Fibroblast of pulmonary artery (primary cell): Measurements from ENCODE around the gene CYSTM1.

Experiments used
- DNase-seq: peaks from one replicate; pipeline ENCODE4 v3.0.0-alpha.2; 2010; ENCODE audit warnings: low read depth
- H3K4me3 ChIP-seq: replicated peaks from 2 replicates; pipeline ENCODE4 v1.5.1; 2011; ENCODE audit warnings: low read depth, mild to moderate bottlenecking, control low read depth, low read length, moderate library complexity
- TF ChIP-seq, protein P1 (sequence below): IDR thresholded peaks from 2 replicates; pipeline ENCODE4 v1.5.1; 2011; ENCODE audit warnings: mild to moderate bottlenecking, control low read depth, low read length, inconsistent platforms; ENCODE audit errors: missing control alignments

The CYSTM1 gene

GRCh38 chr5:140245926-140246325 lies 70.9 kb downstream of the CYSTM1 start:
- DNase-seq: no peak
- TF ChIP-seq, protein P1, sequence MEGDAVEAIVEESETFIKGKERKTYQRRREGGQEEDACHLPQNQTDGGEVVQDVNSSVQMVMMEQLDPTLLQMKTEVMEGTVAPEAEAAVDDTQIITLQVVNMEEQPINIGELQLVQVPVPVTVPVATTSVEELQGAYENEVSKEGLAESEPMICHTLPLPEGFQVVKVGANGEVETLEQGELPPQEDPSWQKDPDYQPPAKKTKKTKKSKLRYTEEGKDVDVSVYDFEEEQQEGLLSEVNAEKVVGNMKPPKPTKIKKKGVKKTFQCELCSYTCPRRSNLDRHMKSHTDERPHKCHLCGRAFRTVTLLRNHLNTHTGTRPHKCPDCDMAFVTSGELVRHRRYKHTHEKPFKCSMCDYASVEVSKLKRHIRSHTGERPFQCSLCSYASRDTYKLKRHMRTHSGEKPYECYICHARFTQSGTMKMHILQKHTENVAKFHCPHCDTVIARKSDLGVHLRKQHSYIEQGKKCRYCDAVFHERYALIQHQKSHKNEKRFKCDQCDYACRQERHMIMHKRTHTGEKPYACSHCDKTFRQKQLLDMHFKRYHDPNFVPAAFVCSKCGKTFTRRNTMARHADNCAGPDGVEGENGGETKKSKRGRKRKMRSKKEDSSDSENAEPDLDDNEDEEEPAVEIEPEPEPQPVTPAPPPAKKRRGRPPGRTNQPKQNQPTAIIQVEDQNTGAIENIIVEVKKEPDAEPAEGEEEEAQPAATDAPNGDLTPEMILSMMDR: no peak
- no peak overlapping the region for H3K4me3 ChIP-seq

DNA sequence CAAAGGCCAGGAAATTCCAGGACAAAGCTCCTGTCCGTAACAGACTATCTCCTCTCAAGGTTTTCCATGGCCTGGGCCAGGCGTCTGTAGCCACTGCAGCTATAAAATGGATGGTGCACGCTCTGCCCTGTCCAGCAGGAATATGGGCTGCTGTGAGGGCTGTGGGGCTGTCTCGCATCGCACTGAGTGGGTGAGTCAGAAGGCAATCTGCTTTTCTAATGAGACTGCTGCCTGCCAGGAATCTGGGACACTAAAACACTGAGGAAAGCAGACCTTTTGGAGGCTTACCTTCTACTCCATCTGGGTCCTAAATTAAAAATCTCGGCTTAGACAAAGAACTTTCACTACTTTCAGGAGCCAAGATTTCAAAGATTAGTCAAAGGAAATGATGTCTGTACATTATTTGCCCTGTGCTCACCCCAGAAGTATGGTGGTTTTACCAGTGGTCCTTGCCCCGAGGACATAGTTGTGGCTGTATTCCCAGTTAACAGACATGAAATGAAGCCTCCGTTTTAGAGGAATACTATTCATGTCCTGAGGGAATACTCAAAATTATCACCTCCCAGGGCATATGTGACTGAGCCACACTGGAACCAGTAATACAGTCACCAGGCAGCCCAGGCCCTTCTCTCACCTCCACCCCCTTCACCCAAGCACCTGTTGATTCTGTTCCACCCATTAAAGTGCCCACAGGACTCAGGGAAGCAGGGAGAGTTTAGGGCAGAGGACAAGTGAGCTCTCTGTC lies 71.6 kb downstream of the CYSTM1 start:
- peak; percentile 77 for DNase-seq
- H3K4me3 ChIP-seq: no peak overlapping the region
- TF ChIP-seq, protein P1: no peak

DNA sequence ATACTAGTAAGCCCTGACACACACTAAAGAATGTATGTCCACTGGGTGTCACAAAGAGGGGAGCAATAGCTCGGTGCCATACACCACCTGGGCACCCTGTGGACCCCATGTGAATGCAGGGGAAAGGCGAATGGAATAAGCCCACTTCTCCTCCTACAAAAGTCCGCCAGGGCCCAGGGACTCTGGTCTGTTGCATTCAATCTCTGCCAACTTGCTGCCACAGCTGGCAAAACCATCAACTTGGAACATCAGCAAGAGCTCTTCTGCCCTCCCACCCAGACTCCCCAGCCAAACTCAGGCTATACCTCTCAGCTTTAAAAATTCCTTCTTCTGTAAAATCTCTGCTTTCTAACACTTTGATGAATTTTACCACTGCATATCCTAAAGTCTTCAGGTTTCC lies 73.4 kb downstream of the CYSTM1 start:
- DNase-seq: no peak

GRCh38 chr5:140249536-140249935 lies 74.5 kb downstream of the CYSTM1 start:
- no peak for DNase-seq
- no peak overlapping the region for H3K4me3 ChIP-seq
- TF ChIP-seq, protein P1: no peak

More for the DNA sequence above, 73.4 kb downstream of the CYSTM1 start:
- TF ChIP-seq, protein P1: no peak
- no peak overlapping the region for H3K4me3 ChIP-seq

- no peak for DNase-seq
- TF ChIP-seq, protein P1: no peak
- H3K4me3 ChIP-seq: no peak overlapping the region
Measured at GRCh38 chr5:140250386-140250785, 75.4 kb downstream of the CYSTM1 start.

- peak; percentile 85 for DNase-seq
- TF ChIP-seq, protein P1: no peak
- no peak overlapping the region for H3K4me3 ChIP-seq
Measured at GRCh38 chr5:140251527-140251973, 76.6 kb downstream of the CYSTM1 start.
